HepG2 (cell line): ENCODE results near the gene SEC24D. TPM values are rescaled to one million over a fixed set of nuclear protein-coding genes. Genes with fewer than 3 reads are reported as not detected.
A peak's percentile ranks its signal among the peaks of the same experiment; 100 is the strongest.

Experiments used
- ATAC-seq: fragments of 200-7000 bp; cut with Tn5 transposase; 3 replicates; pipeline ENCODE4 v1.9.1; 2020; ENCODE audit warnings: mild to moderate bottlenecking, moderate library complexity
- BruUV-seq: library from RNA; stranded (reverse); fragments of 400-500 nt; replicated peaks from 2 replicates; lab custom pipeline; 2021; lab: Mats Ljungman, UMichigan
- CTCF ChIA-PET: fragments of 300-600 bp; formaldehyde crosslinking; extraction: SDS; loops from one replicate; lab custom pipeline; 2021; ENCODE audit warnings: low total read pairs, inconsistent platforms, low intra/inter-chr PET ratio; lab: Yijun Ruan, JAX
- POLR2A ChIA-PET: fragments of 350-600 bp; sonication (Branson Sonifier 250); formaldehyde crosslinking; loops from one replicate; lab custom pipeline; 2020; ENCODE audit warnings: antibody characterized with exemption, inconsistent platforms; lab: Yijun Ruan, JAX
- DNase-seq: peaks from one replicate; pipeline ENCODE4 v3.0.0-alpha.2; 2015; ENCODE audit warnings: low spot score
- FAIRE-seq: peaks from 3 replicates; lab custom pipeline; 2011; peaks lifted over from hg19 to GRCh38; lab: Jason Lieb, UNC
- H2AFZ ChIP-seq: one replicate; pipeline ENCODE4 v1.6.1; 2011; ENCODE audit warnings: low read length, inconsistent platforms
- H3K27ac ChIP-seq: fragments of 300-600 bp; 3 replicates; pipeline ENCODE4 v1.8.0; 2011; ENCODE audit warnings: mixed run types, mild to moderate bottlenecking, mixed read lengths, low read length, inconsistent platforms; ENCODE audit not compliant: insufficient read depth; ENCODE audit errors: extremely low read length
- H3K27me3 ChIP-seq, 2 experiments: fragments of 200-600 bp in 1 of 2; 2 replicates in 1 of 2; 3 replicates in 1 of 2; pipeline versions ENCODE4 v1.6.0 to v1.8.0; 2011; ENCODE audit warnings: low read length in 2 of 2, mild to moderate bottlenecking in 2 of 2, moderate library complexity in 2 of 2, inconsistent platforms in 1 of 2; ENCODE audit not compliant: insufficient read depth in 2 of 2, control insufficient read depth in 1 of 2
- H3K36me3 ChIP-seq, 2 experiments: fragments of 200-600 bp in 1 of 2; replicated peaks in 1 of 2; 2 replicates in 1 of 2; 3 replicates in 1 of 2; pipeline versions ENCODE4 v1.5.1 to v1.8.0; 2011; ENCODE audit warnings: low read length in 2 of 2, inconsistent platforms in 1 of 2; ENCODE audit not compliant: insufficient read depth in 2 of 2, control insufficient read depth in 1 of 2
- H3K4me1 ChIP-seq: 2 replicates; pipeline ENCODE4 v1.5.1; 2012; ENCODE audit warnings: low read length, inconsistent platforms; ENCODE audit not compliant: insufficient read depth
- H3K4me2 ChIP-seq: 2 replicates; pipeline ENCODE4 v1.6.0; 2011; ENCODE audit warnings: low read depth, low read length, inconsistent platforms
- H3K4me3 ChIP-seq, 3 experiments: fragments of 200-600 bp in 1 of 3; sonication (generic), shearing (Covaris generic) in 1 of 3; replicated peaks in 1 of 3; 2 replicates each; pipeline ENCODE4 v1.5.1; 2011 to 2016; ENCODE audit warnings: low read length in 3 of 3, inconsistent platforms in 2 of 3, low read depth in 2 of 3, mild to moderate bottlenecking in 2 of 3, control low read depth in 1 of 3, mixed read lengths in 1 of 3; ENCODE audit not compliant: insufficient read depth in 1 of 3
- H3K79me2 ChIP-seq: one replicate; pipeline ENCODE4 v1.6.1; 2011; ENCODE audit warnings: low read length, inconsistent platforms; ENCODE audit not compliant: insufficient read depth
- H3K9ac ChIP-seq: 2 replicates; pipeline ENCODE4 v1.6.0; 2011; ENCODE audit warnings: mild to moderate bottlenecking, low read depth, low read length, inconsistent platforms; ENCODE audit not compliant: insufficient read depth
- H3K9me3 ChIP-seq: 2 replicates; pipeline ENCODE4 v1.5.1; 2012; ENCODE audit warnings: mild to moderate bottlenecking, low read length
- H4K20me1 ChIP-seq: 2 replicates; pipeline ENCODE4 v1.6.0; 2011; ENCODE audit warnings: inconsistent platforms, mild to moderate bottlenecking, low read length, moderate library complexity; ENCODE audit not compliant: insufficient read depth
- ATM ChIP-seq: fragments of 450-650 bp; IDR thresholded peaks from 2 replicates; pipeline ENCODE4 v1.7.1; 2017; ENCODE audit warnings: mild to moderate bottlenecking, borderline replicate concordance
- DPF2 ChIP-seq: sonication (generic); formaldehyde crosslinking; IDR thresholded peaks from 2 replicates; pipeline ENCODE4 v1.4.0; 2020; ENCODE audit warnings: mild to moderate bottlenecking, low read depth, missing genetic modification reagents, borderline replicate concordance
- EP300 ChIP-seq, 3 experiments: sonication (generic) in 1 of 3; formaldehyde crosslinking in 1 of 3; IDR thresholded peaks; 2 replicates each; pipeline versions ENCODE4 v1.5.1 to v1.6.1; 2011 to 2020; ENCODE audit warnings: low read depth in 2 of 3, low read length in 2 of 3, borderline replicate concordance in 1 of 3, improper control_type of control experiment in 1 of 3, mild to moderate bottlenecking in 1 of 3, missing genetic modification reagents in 1 of 3, moderate library complexity in 1 of 3
- IKZF1 ChIP-seq: fragments of 450-650 bp; IDR thresholded peaks from 2 replicates; pipeline ENCODE4 v1.7.1; 2016
- KAT8 ChIP-seq: IDR thresholded peaks from 2 replicates; pipeline ENCODE4 v1.6.1; 2016; ENCODE audit warnings: missing genetic modification reagents, missing compliant biosample characterization
- MTERF4 ChIP-seq: sonication (generic); formaldehyde crosslinking; IDR thresholded peaks from 2 replicates; pipeline ENCODE4 v1.8.0; 2023; ENCODE audit warnings: mild to moderate bottlenecking, missing genetic modification reagents
- MYC ChIP-seq: sonication (generic); formaldehyde crosslinking; IDR thresholded peaks from 2 replicates; pipeline ENCODE4 v1.9.0; 2021; ENCODE audit warnings: missing genetic modification reagents, borderline replicate concordance
- NFE2L1 ChIP-seq: sonication (generic); formaldehyde crosslinking; IDR thresholded peaks from 2 replicates; pipeline ENCODE4 v1.4.0; 2020; ENCODE audit warnings: missing genetic modification reagents, mild to moderate bottlenecking, borderline replicate concordance
- NFE2L2 ChIP-seq: fragments of 150-350 bp; IDR thresholded peaks from 2 replicates; pipeline ENCODE4 v1.6.1; 2014; ENCODE audit warnings: low read length
- RBM39 ChIP-seq: fragments of 200-400 bp; formaldehyde crosslinking; IDR thresholded peaks from one replicate; pipeline ENCODE4 v1.6.1; 2018; ENCODE audit warnings: antibody characterized with exemption, mild to moderate bottlenecking, low read depth, low read length; ENCODE audit not compliant: poor library complexity, severe bottlenecking
- REL ChIP-seq: sonication (generic); formaldehyde crosslinking; conservative IDR thresholded peaks from 2 replicates; pipeline ENCODE4 v1.8.0; 2022; ENCODE audit warnings: mild to moderate bottlenecking, missing genetic modification reagents, moderate library complexity
- SRSF4 ChIP-seq: fragments of 200-400 bp; formaldehyde crosslinking; IDR thresholded peaks from one replicate; pipeline ENCODE4 v1.6.1; 2018; ENCODE audit warnings: mild to moderate bottlenecking, low read depth, low read length, moderate library complexity; ENCODE audit not compliant: poor library complexity, severe bottlenecking
- ZBTB7B ChIP-seq: sonication (generic); formaldehyde crosslinking; IDR thresholded peaks from 2 replicates; pipeline ENCODE4 v1.4.0; 2020; ENCODE audit warnings: missing genetic modification reagents
- ZNF652 ChIP-seq: IDR thresholded peaks from 2 replicates; pipeline ENCODE4 v1.6.1; 2016; ENCODE audit warnings: low read depth, borderline replicate concordance
- ZNF670 ChIP-seq: sonication (generic); formaldehyde crosslinking; IDR thresholded peaks from 2 replicates; pipeline ENCODE4 v1.8.0; 2022; ENCODE audit warnings: mild to moderate bottlenecking, missing genetic modification reagents, borderline replicate concordance
- ZNF782 ChIP-seq: sonication (generic); formaldehyde crosslinking; IDR thresholded peaks from 2 replicates; pipeline ENCODE4 v1.4.0; 2020; ENCODE audit warnings: missing genetic modification reagents, mild to moderate bottlenecking, borderline replicate concordance
- WGBS: methylation state at CpG from one replicate; pipeline ENCODE4 v1.1.6; 2017; ENCODE audit warnings: low lambda C conversion rate; 5-methylcytosine and 5-hydroxymethylcytosine counted together
- in situ Hi-C: cut with HindIII; loops from 2 replicates; pipeline ENCODE4 v1.10.0; 2017; ENCODE audit warnings: low pct_unique_long_range_greater_than_20kb; ENCODE audit not compliant: extremely low pct_ligation_motif_present
- intact Hi-C: fragments of 100-400 bp; cut with micrococcal nuclease; formaldehyde crosslinking; loops from one replicate; pipeline ENCODE4 v1.10.0; 2022; ENCODE audit not compliant: unreplicated experiment
- polyA plus RNA-seq, 8 experiments: library from polyadenylated mRNA; depleted of rRNA in 3 of 8; stranded (reverse) in 7 of 8; unstranded in 1 of 8; fragments of >200 nt; fragmentation: Illumina TruSeq in 4 of 8; extraction: Trizol in 4 of 8; gene quantifications; 2 replicates each; pipeline versions ENCODE4 v1.2.1 to v1.2.3, GENCODE V29; 2011 to 2016; ENCODE audit warnings: low read depth in 4 of 8, missing spikeins in 1 of 8, mixed read lengths in 1 of 8; ENCODE audit not compliant: insufficient read depth in 1 of 8
- total RNA-seq, 5 experiments: library from RNA; depleted of rRNA; stranded (reverse); fragments of >200 nt; fragmentation: Illumina TruSeq; extraction: Trizol; gene quantifications; 2 replicates each; pipeline ENCODE4 v1.2.3, GENCODE V29; 2016; ENCODE audit warnings: low read depth in 1 of 5

The SEC24D gene
- total and polyA plus RNA-seq, 2 of the 13 experiments (the other 11 are each of a cell fraction or from before 2014, with no cell fraction given), result 30.0 to 51.1 TPM

GRCh38 chr4:118751629-118752323, 84.2 kb downstream of the SEC24D start:
- Histone ChIP-seq H3K27me3 (no peaks in the 10 kb centered on the region; a peak in 1 of 5 replicates), H3K9me3 (no peaks in the 10 kb centered on the region), H3K4me2 (no peak overlapping the region), H2AFZ (no peak overlapping the region), H3K9ac (no peak overlapping the region), H3K27ac (no peak overlapping the region), H3K36me3 (peaks cover 10 to 34% of the 10 kb centered on the region in 2 experiments), H4K20me1 (no peaks in the 10 kb centered on the region; the same call in 1 of the 2 replicates), H3K4me1 (peaks cover 19% of the 10 kb centered on the region), H3K79me2 (no peaks in the 10 kb centered on the region), H3K4me3 (no peak overlapping the region)
- DNase-seq, result no peak
- intact Hi-C loops (no loop called here), in situ Hi-C loops (no loop called here)
- ChIA-PET CTCF (no interaction called here), POLR2A (no interaction called here)
- TF ChIP-seq ZNF782 (CRISPR knock-in tag), result no peak
- no peak for TF ChIP-seq REL (CRISPR knock-in tag)
- FAIRE-seq, result no peak
- TSS peak; percentile 20 for BruUV-seq
- ATAC-seq, result no peak
- WGBS, result 94% methylated on average over 2 of the region's 2 CpGs

- Histone ChIP-seq H3K36me3 (peaks cover 18 to 47% of the 10 kb centered on the region in 2 experiments), H3K27ac (no peak overlapping the region), H3K9me3 (no peaks in the 10 kb centered on the region), H3K4me2 (no peak overlapping the region), H3K4me3 (no peak overlapping the region), H2AFZ (no peak overlapping the region), H4K20me1 (no peaks in the 10 kb centered on the region), H3K4me1 (no peaks in the 10 kb centered on the region), H3K27me3 (no peaks in the 10 kb centered on the region; a peak in 1 of 5 replicates), H3K79me2 (no peaks in the 10 kb centered on the region), H3K9ac (no peak overlapping the region)
- ChIA-PET POLR2A (no interaction called here), CTCF (no interaction called here)
- no TSS peak for BruUV-seq
- no peak for FAIRE-seq
- no peak for ATAC-seq
- intact Hi-C loops, result no loop called here
- DNase-seq, result no peak
- in situ Hi-C loops, result no loop called here
- WGBS, result 94% methylated on average over 5 of the region's 5 CpGs
- TF ChIP-seq KAT8 (CRISPR knock-in tag) (no peak), EP300 (IDR thresholded peaks at IDR 0.05; ENCODE audit: low read depth in 2 of 2, low read length in 2 of 2) (no peak), EP300 (CRISPR knock-in tag; IDR thresholded peaks at IDR 0.05; ENCODE audit: borderline replicate concordance) (no peak), DPF2 (CRISPR knock-in tag) (no peak), ATM (no peak), ZNF670 (no peak), NFE2L1 (CRISPR knock-in tag) (no peak), RBM39 (no peak), NFE2L2 (no peak), MYC (CRISPR knock-in tag) (no peak), ZBTB7B (no peak), IKZF1 (no peak), SRSF4 (no peak), MTERF4 (CRISPR knock-in tag) (no peak), ZNF652 (CRISPR knock-in tag) (no peak)
Measured at GRCh38 chr4:118749347-118749988, 86.5 kb downstream of the SEC24D start.
